GM23248 (cell line): ENCODE measurements around the gene IMP3. TPM values are rescaled to one million over a fixed set of nuclear protein-coding genes. Genes with fewer than 3 reads are reported as not detected.

Experiments
- DNase-seq: peaks from one replicate; pipeline ENCODE4 v3.0.0-alpha.2; 2015
- H2AFZ ChIP-seq: fragments of 200-600 bp; sonication (generic); 2 replicates; pipeline ENCODE4 v1.6.1; 2016; ENCODE audit warnings: antibody characterized with exemption
- H3F3A ChIP-seq: fragments of 200-600 bp; sonication (generic); 2 replicates; pipeline ENCODE4 v1.6.1; 2016; ENCODE audit warnings: mild to moderate bottlenecking, antibody characterized with exemption, mixed run types; ENCODE audit not compliant: insufficient read depth
- H3K27ac ChIP-seq: fragments of 200-600 bp; sonication (generic); 2 replicates; pipeline ENCODE4 v1.5.1; 2016; ENCODE audit warnings: mild to moderate bottlenecking
- H3K27me3 ChIP-seq: fragments of 200-600 bp; sonication (generic); replicated peaks from 2 replicates; pipeline ENCODE4 v1.6.1; 2016; ENCODE audit warnings: mild to moderate bottlenecking; ENCODE audit not compliant: insufficient read depth
- H3K36me3 ChIP-seq: fragments of 200-600 bp; sonication (generic); 2 replicates; pipeline ENCODE4 v1.6.1; 2016; ENCODE audit warnings: low read depth, mild to moderate bottlenecking
- H3K4me1 ChIP-seq: fragments of 200-600 bp; sonication (generic); 2 replicates; pipeline ENCODE4 v1.6.1; 2016; ENCODE audit warnings: mild to moderate bottlenecking; ENCODE audit not compliant: insufficient read depth
- H3K4me2 ChIP-seq: fragments of 200-600 bp; sonication (generic); one replicate; pipeline ENCODE4 v1.6.1; 2016; ENCODE audit warnings: mild to moderate bottlenecking; ENCODE audit not compliant: unreplicated experiment
- H3K4me3 ChIP-seq: fragments of 200-600 bp; sonication (generic); 2 replicates; pipeline ENCODE4 v1.5.1; 2016; ENCODE audit warnings: mild to moderate bottlenecking
- H3K79me2 ChIP-seq: fragments of 200-600 bp; sonication (generic); 2 replicates; pipeline ENCODE4 v1.6.1; 2016; ENCODE audit warnings: mild to moderate bottlenecking; ENCODE audit not compliant: insufficient read depth
- H3K9ac ChIP-seq: fragments of 200-600 bp; sonication (generic); 2 replicates; pipeline ENCODE4 v1.6.1; 2016; ENCODE audit warnings: mild to moderate bottlenecking
- H3K9me2 ChIP-seq: fragments of 200-600 bp; sonication (generic); 2 replicates; pipeline ENCODE4 v1.6.1; 2016; ENCODE audit warnings: mixed run types, mild to moderate bottlenecking, moderate library complexity; ENCODE audit not compliant: insufficient read depth
- H3K9me3 ChIP-seq: fragments of 200-600 bp; sonication (generic); one replicate; pipeline ENCODE4 v1.6.1; 2017; ENCODE audit warnings: low read depth
- H4K20me1 ChIP-seq: fragments of 200-600 bp; sonication (generic); 2 replicates; pipeline ENCODE4 v1.6.0; 2016; ENCODE audit not compliant: insufficient read depth
- EZH2 ChIP-seq: fragments of 200-600 bp; sonication (generic); IDR thresholded peaks from 2 replicates; pipeline ENCODE4 v1.6.1; 2018; ENCODE audit warnings: antibody characterized with exemption, mild to moderate bottlenecking; ENCODE audit not compliant: insufficient read depth, poor library complexity, severe bottlenecking
- EZH2phosphoT487 ChIP-seq: fragments of 200-600 bp; sonication (generic); IDR thresholded peaks from 2 replicates; pipeline ENCODE4 v1.6.1; 2018; ENCODE audit warnings: antibody characterized with exemption, moderate library complexity, mild to moderate bottlenecking, low read depth; ENCODE audit not compliant: insufficient read depth
- WGBS, 2 experiments: methylation state at CpG; one replicate each; pipeline ENCODE4 v1.1.6; 2015 to 2017; ENCODE audit warnings: low lambda C conversion rate in 2 of 2, low coverage in 1 of 2; ENCODE audit errors: missing lambda C conversion rate in 2 of 2; 5-methylcytosine and 5-hydroxymethylcytosine counted together
- in situ Hi-C: fragments of 300-500 bp; cut with MboI; formaldehyde crosslinking; loops from 2 replicates; pipeline ENCODE4 v1.15.0; 2020
- polyA plus RNA-seq: library from polyadenylated mRNA; unstranded; fragments of >200 nt; fragmentation: Nextera tagmentation; extraction: Ambion mirVana; gene quantifications from 2 replicates; pipeline ENCODE4 v1.2.1, GENCODE V29; 2016
- total RNA-seq: library from RNA; depleted of rRNA; stranded (reverse); fragments of >200 nt; shearing (Covaris generic); gene quantifications from 2 replicates; pipeline ENCODE4 v1.2.3, GENCODE V29; 2014

Gene IMP3
- total and polyA plus RNA-seq, 2 experiments from 2014 or later = 105 to 138 TPM

GRCh38 chr15:75676688-75677464 lies 36.9 kb upstream of the IMP3 start:
- Histone ChIP-seq H3F3A (peaks cover 12% of the 10 kb centered on the region; the same call in 1 of the 2 replicates), H3K79me2 (no peaks in the 10 kb centered on the region), H3K27me3 (no peaks in the 10 kb centered on the region), H3K9me2 (no peaks in the 10 kb centered on the region), H3K27ac (no peak overlapping the region), H3K36me3 (no peaks in the 10 kb centered on the region), H3K4me2 (no peak overlapping the region), H3K4me1 (peaks cover 21% of the 10 kb centered on the region), H3K9me3 (no peaks in the 10 kb centered on the region), H4K20me1 (no peaks in the 10 kb centered on the region), H2AFZ (no peak overlapping the region), H3K9ac (no peak overlapping the region), H3K4me3 (no peak overlapping the region)
- 91 to 93% methylated on average over 27 to 30 of the region's 30 CpGs for WGBS, 2 experiments
- DNase-seq = no peak
- in situ Hi-C loops = no loop called here
- TF ChIP-seq EZH2phosphoT487 = no peak
- no peak for TF ChIP-seq EZH2

- H3K9me2 ChIP-seq = no peaks in the 10 kb centered on the region
Observed at GRCh38 chr15:75675579-75676404, 35.8 kb upstream of the IMP3 start.

GRCh38 chr15:75674366-75674765 lies 34.3 kb upstream of the IMP3 start:
- in situ Hi-C loops = no loop called here

More at GRCh38 chr15:75675579-75676404, 35.8 kb upstream of the IMP3 start:
- Histone ChIP-seq H3K9ac (no peak overlapping the region), H3K79me2 (no peaks in the 10 kb centered on the region), H3K4me3 (no peak overlapping the region), H3K9me3 (no peaks in the 10 kb centered on the region), H3K4me1 (peaks cover 21% of the 10 kb centered on the region), H3K27ac (no peak overlapping the region), H3K4me2 (no peak overlapping the region), H3K27me3 (no peaks in the 10 kb centered on the region), H4K20me1 (no peaks in the 10 kb centered on the region), H3F3A (peaks cover 19% of the 10 kb centered on the region; the same call in 1 of the 2 replicates), H2AFZ (no peak overlapping the region), H3K36me3 (no peaks in the 10 kb centered on the region)
- DNase-seq = no peak
- WGBS, 2 experiments = 79 to 81% methylated on average over 23 to 32 of the region's 41 CpGs
- TF ChIP-seq EZH2 (no peak), EZH2phosphoT487 (no peak)
- in situ Hi-C loops = no loop called here

GRCh38 chr15:75673426-75674235 lies 33.6 kb upstream of the IMP3 start:
- Histone ChIP-seq H3K27ac (peak overlapping the region; percentile 81), H3F3A (peaks cover 19% of the 10 kb centered on the region; the same call in 1 of the 2 replicates), H3K27me3 (no peaks in the 10 kb centered on the region), H3K9me2 (no peaks in the 10 kb centered on the region), H3K79me2 (no peaks in the 10 kb centered on the region), H3K4me2 (peak overlapping the region; percentile 53), H3K4me3 (no peak overlapping the region), H3K9me3 (no peaks in the 10 kb centered on the region), H2AFZ (no peak overlapping the region), H4K20me1 (no peaks in the 10 kb centered on the region), H3K36me3 (no peaks in the 10 kb centered on the region), H3K4me1 (peaks cover 28% of the 10 kb centered on the region), H3K9ac (peak overlapping the region; percentile 74)
- DNase-seq = peak; percentile 90
- 35 to 53% methylated on average over 9 to 10 of the region's 10 CpGs for WGBS, 2 experiments
- in situ Hi-C loops = no loop called here
- no peak for TF ChIP-seq EZH2phosphoT487
- TF ChIP-seq EZH2 = no peak

More at GRCh38 chr15:75674366-75674765, 34.3 kb upstream of the IMP3 start:
- Histone ChIP-seq H3K79me2 (no peaks in the 10 kb centered on the region), H3K9me2 (no peaks in the 10 kb centered on the region), H4K20me1 (no peaks in the 10 kb centered on the region), H2AFZ (no peak overlapping the region), H3K36me3 (no peaks in the 10 kb centered on the region), H3K27me3 (no peaks in the 10 kb centered on the region), H3K9me3 (no peaks in the 10 kb centered on the region), H3K27ac (no peak overlapping the region), H3K4me1 (peaks cover 21% of the 10 kb centered on the region), H3K4me3 (no peak overlapping the region), H3K4me2 (no peak overlapping the region), H3F3A (peaks cover 19% of the 10 kb centered on the region; the same call in 1 of the 2 replicates), H3K9ac (no peak overlapping the region; the same call in 1 of the 2 replicates)
- no peak for DNase-seq
- WGBS, 2 experiments = 85 to 86% methylated on average over 8 of the region's 8 CpGs
- no peak for TF ChIP-seq EZH2
- no peak for TF ChIP-seq EZH2phosphoT487
